COR-L47 (cell line): ENCODE results near the gene ARL3.
A peak's percentile ranks its signal among the peaks of the same experiment; 100 is the strongest.
"Not testable (repeated sequence)": the region's sequence is repeated elsewhere in the genome, so short reads cannot be mapped to it uniquely, and the experiment has no call there.

Experiments used
- DNase-seq: peaks from one replicate; lab custom pipeline; 2025; lab: John Stamatoyannopoulos, UW

The ARL3 gene, protein sequence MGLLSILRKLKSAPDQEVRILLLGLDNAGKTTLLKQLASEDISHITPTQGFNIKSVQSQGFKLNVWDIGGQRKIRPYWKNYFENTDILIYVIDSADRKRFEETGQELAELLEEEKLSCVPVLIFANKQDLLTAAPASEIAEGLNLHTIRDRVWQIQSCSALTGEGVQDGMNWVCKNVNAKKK

GRCh38 chr10:102713814-102714620, at the start of gene ARL3:
ARL3 (minus strand) TSS chr10:102714397; CDS start chr10:102714275, 122 bp downstream.
- peak; percentile 88 for DNase-seq

DNA sequence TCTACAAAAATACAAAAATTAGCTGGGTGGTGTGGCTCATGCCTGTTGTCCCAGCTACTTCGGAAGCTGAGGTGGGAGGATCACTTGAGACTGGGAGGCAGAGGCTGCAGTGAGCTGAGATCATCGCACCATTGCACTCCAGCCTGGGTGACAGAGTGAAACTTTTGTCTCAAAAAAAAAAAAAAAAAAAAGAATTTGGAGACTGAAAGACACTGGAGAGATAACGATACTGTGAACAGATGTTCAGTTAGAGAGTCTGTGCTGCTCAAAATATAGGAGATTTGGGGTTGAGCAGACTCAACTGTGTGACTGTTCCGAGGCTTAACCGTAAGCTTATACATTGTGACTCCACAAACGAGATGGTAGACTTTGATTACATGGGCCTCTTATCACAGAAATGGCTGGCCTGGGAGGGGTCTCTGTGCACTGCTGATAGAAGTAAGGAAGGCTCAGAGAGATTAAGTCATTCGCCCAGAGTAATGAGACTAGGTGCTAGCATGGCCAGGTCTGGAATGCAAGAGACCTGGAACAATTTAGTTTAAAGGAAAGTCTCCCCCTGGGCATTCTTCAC, 48.9 kb upstream of the ARL3 start:
- DNase-seq, result no peak

GRCh38 chr10:102762401-102763015, 48.3 kb upstream of the ARL3 start:
- DNase-seq, result no peak

DNA sequence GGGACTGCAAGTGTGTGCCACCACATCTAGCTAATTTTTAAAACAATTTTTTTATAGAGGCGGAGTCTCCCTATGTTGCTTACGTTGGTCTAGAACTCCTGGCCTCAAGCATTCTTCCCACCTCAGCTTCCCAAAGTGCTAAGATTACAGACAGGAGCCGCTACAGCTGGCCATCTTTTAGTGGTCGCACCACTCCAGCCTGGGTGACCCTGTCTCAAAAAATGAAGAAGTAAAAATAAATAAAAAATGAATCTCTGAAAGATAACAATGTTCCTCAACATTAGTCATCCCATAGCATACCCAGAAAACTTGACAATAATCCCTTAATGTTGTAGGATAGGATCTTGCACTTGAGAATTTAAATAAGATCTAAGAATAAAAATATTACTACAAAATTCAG, 47.8 kb upstream of the ARL3 start:
- no peak for DNase-seq

DNA sequence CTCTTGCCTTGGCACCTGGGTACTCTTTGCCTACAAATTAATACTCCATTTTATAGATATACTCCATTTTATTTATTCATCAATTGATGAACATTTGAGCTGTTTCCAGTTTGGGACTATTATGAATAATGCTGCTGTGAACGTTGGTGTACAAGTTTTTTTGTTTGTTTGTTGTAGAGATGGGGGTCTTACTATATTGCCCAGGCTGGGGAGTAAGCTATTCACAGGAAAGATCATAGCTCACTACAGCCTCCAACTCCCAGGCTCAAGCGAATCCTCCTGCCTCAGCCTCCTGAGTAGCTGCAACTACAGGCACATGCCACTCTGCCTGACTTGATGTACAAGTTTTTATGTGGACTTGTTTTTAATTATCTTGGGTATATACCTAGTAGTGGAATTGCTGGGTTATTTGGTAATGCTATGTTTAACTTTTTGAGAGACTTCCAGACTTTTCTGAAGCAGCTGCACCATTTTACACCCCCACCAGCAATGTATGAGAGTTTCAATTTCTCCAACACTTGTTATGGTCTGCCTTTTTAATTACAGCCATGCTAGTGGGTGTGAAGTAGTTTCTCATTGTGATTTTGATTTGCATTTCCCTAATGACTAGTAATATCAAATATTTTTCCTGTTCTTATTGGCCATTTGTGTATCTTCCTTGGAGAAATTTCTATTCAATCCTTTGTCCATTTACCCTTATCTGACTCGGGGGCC, 45.5 kb upstream of the ARL3 start:
- DNase-seq, result no peak

DNA sequence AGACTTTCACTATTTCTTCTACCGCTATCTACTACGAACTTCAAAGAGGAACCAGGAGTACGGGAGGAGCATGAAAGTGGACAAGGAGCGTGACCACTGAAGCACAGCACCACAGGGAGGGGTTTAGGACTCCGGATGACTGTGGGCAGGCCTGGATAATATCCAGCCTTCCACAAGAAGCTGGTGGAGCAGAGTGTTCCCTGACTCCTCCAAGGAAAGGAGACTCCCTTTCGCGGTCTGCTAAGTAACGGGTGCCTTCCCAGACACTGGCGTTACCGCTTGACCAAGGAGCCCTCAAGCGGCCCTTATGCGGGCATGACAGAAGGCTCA, 44.7 kb upstream of the ARL3 start:
- not testable (repeated sequence) for DNase-seq

- DNase-seq, result no peak
Observed at GRCh38 chr10:102758240-102758932, 44.2 kb upstream of the ARL3 start.

DNA sequence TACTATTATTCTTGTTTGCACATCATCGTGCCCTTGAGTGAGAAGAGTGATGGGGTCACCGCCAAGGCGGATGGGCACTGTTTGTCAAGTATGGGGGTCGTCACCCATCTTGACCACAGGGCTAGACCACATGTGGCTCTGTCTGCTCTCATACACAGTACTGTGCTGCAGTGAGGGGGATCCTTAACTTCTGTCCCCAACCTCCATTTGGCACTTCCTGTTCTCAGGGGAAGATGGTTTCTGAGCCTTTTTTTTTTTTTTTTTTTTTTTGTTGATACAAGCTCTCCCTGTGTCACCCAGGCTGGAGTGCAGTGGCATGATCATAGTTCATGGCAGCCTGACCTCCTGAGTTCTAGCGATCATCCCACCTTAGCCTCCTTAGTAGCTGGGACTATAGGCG, 43.1 kb upstream of the ARL3 start:
- no peak for DNase-seq

- no peak for DNase-seq
Observed at GRCh38 chr10:102753718-102754117, 39.5 kb upstream of the ARL3 start.

DNA sequence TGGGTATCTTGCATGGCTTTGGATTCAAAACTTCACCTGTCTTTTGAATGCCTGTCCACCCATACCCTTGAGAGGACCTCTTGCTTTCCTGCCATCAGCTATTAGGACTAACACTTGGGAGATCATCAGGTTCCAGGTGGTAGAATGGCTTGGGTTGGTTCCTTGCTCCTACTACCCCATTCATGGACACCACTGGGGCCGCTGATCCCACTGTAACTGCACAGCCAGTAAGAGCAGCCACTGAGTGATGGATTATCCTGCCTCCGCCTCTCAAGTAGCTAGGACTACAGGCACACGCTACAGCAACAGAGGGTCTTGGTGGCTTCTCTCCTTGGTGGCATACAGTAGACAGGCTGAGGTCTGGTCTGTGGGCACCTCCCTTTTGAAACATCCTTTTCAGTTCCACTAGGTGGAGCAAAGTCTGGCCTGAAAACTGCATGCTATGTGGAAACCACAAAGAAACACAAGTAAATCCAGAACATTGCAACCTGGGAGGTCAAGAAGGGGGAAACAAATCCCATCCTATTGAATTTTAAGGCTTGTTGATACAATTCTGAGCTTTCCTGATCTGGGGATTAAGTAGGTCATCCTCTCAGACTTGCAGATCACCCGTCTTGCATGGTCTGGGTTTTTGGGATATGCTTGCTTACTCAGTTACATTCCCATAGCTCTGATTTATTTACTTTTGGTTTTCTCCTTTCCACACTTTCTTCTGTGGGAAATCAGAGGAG, 38.9 kb upstream of the ARL3 start:
- DNase-seq, result no peak

DNA sequence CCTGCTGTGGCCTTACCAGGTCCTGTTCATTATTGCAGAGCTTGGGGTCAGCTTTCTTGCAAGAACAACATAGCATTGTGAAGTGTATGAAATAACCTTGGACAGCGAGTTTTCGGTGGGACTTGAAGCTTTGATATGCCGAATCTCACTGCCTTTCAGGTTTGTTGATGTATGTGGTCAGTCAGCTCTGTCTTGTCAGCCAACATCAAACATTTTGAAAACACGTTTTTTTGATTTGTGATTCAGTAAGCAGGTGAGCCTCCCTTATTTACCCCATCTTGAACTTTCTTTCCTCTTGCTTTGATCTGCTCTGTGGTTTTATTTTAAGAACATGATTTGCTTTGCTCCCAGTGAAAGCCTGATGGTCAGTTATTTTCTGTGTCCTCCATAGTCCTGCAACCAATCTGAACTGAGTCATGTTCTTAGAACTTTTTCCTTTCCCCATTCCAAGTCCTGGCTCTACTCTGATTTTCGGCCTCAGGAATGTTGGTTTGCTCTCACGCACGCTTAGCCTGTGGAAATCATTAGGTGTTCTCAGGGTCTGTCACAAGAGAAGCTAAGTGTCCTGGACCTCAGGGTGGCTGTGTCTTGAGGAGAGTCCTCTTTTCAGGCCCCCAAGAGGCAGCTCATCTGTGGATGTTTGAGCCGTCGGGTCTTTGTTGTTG, 38.2 kb upstream of the ARL3 start:
- no peak for DNase-seq

DNA sequence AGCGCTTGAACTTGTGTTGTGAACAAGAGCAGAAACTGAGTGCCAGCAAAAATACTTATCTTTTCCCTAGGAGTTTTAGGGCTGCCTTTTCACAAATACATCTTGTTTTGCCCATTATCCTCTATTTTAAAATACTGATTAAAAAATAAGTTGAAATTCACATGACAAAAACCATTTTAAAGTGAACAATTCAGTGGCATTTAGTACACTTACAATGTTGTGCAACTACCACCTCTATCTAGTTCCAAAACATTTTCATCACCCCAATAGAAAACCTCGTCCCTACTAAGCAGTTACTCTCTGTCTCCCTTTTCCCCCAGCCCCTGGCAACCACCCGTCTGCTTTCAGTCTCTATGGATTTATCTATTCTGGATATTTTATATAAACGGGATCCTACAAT, 31.0 kb upstream of the ARL3 start:
- DNase-seq, result no peak

DNA sequence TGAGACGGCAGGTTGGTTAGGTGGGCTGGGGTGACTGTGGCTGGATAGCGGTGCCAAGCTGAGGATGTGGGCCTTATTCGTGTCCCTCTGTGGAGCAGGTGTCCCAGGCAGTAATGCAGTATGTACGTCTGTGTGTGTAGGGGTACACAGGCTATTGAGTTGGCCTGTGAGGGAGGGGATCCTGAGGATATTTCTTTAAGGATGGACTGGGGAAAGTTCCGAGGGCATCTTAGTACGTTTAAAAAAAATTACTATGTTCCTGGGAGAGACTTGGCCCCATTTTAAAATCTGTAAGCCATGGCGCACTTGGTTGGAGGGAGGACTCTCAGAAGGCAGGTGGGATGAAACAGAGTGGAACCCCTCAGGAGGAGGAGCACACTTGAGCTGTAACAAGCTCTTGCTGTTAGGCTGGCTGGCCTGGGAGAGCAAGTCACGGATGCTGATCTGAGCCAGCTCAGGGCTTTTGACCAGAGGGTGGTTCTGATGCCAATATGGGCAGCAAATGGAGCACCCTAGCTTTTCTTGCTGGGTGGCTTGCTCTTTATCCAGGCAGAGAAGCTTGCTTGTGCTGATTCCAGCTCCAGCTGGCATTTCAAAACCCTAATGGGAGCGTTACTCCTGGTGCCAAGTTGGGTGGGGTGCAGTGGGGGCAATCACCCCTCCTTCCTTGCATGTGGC, 30.3 kb upstream of the ARL3 start:
- DNase-seq, result no peak

GRCh38 chr10:102743588-102744373, 29.6 kb upstream of the ARL3 start, which contains the start of gene WBP1L:
WBP1L (plus strand) TSS chr10:102743948; CDS start chr10:102744054, 106 bp downstream.
- DNase-seq, result peak; percentile 91

- no peak for DNase-seq
Observed at GRCh38 chr10:102743078-102743587, 28.9 kb upstream of the ARL3 start.

GRCh38 chr10:102742313-102742712, 28.1 kb upstream of the ARL3 start:
- DNase-seq, result not testable (repeated sequence)

- no peak for DNase-seq
Observed at GRCh38 chr10:102741726-102742237, 27.6 kb upstream of the ARL3 start.

DNA sequence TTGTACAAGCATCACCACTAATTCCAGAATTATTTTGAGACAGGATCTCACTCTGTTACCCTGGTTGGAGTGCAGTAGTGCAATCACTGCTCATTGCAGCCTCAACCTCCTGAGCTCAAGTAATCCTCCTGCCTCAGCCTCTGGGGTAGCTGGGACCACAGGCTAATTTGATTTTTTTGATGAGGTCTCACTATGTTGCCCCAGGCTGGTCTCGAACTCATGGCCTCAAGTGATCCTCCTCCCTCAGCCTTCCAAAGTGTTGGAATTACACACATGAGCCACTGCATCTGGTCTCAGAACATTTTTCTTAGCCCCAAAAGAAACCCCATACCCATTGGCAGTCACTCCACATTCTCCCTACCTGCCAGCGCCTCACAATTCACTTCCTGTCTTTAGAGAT, 26.0 kb upstream of the ARL3 start:
- no peak for DNase-seq
